HCT116 (cell line): Measurements from ENCODE around the gene GIT1. TPM values are rescaled to one million over a fixed set of nuclear protein-coding genes. Genes with fewer than 3 reads are reported as not detected.
A peak's percentile ranks its signal among the peaks of the same experiment; 100 is the strongest.

Experiments
- ATAC-seq: fragments of 200-7000 bp; cut with Tn5 transposase; 2 replicates; pipeline ENCODE4 v1.9.1; 2020; ENCODE audit warnings: mild to moderate bottlenecking, moderate library complexity
- BruUV-seq: library from RNA; stranded (reverse); fragments of 400-500 nt; replicated peaks from 2 replicates; lab custom pipeline; 2021; lab: Mats Ljungman, UMichigan
- CTCF ChIA-PET: fragments of 300-600 bp; sonication (Branson Sonifier 250); formaldehyde crosslinking; loops from one replicate; lab custom pipeline; 2021; ENCODE audit warnings: antibody characterized with exemption; lab: Charles Lee
- POLR2A ChIA-PET: fragments of 300-600, 350-600 bp; sonication (Branson Sonifier 250); formaldehyde crosslinking; loops from one replicate; lab custom pipeline; 2021; ENCODE audit warnings: antibody characterized with exemption; lab: Charles Lee
- RAD21 ChIA-PET, 2 experiments: fragments of 300-600 bp; sonication (Branson Sonifier 250); formaldehyde crosslinking; loops; one replicate each; lab custom pipeline; 2023; ENCODE audit warnings: low total read pairs in 2 of 2; ENCODE audit not compliant: uncharacterized antibody in 2 of 2, unreplicated experiment in 2 of 2, low non-redundant PET in 1 of 2; lab: Charles Lee
- DNase-seq: peaks from one replicate; pipeline ENCODE4 v3.0.0-alpha.2; 2010; ENCODE audit warnings: low read depth, low spot score
- H2AFZ ChIP-seq: fragments of 200-600 bp; shearing (Covaris generic), sonication (generic); 2 replicates; pipeline ENCODE4 v1.6.1; 2017; ENCODE audit warnings: low read depth, mixed run types, mixed read lengths, antibody characterized with exemption, low read length; ENCODE audit not compliant: poor library complexity, severe bottlenecking
- H3K27ac ChIP-seq: 2 replicates; pipeline ENCODE4 v1.5.1; 2012; ENCODE audit warnings: low read depth, low read length
- H3K27me3 ChIP-seq: fragments of 200-600 bp; sonication (generic); 2 replicates; pipeline ENCODE4 v1.6.1; 2016; ENCODE audit warnings: mixed run types, low read length, mixed read lengths; ENCODE audit not compliant: insufficient read depth
- H3K36me3 ChIP-seq, 2 experiments: fragments of 200-500 bp in 1 of 2; fragments of 200-600 bp in 1 of 2; sonication (Bioruptor generic) in 1 of 2; sonication (generic) in 1 of 2; 2 replicates each; pipeline versions ENCODE4 v1.5.1 to v1.6.1; 2014 to 2016; ENCODE audit warnings: low read length in 2 of 2, inconsistent platforms in 1 of 2, mixed read lengths in 1 of 2, mixed run types in 1 of 2; ENCODE audit not compliant: insufficient read depth in 2 of 2, control insufficient read depth in 1 of 2
- H3K4me1 ChIP-seq, 2 experiments: fragments of 200-600 bp in 1 of 2; sonication (generic) in 1 of 2; 2 replicates each; pipeline versions ENCODE4 v1.5.1 to v1.6.1; 2012 to 2017; ENCODE audit warnings: low read length in 2 of 2, inconsistent platforms in 1 of 2, mild to moderate bottlenecking in 1 of 2, mixed read lengths in 1 of 2, mixed run types in 1 of 2, moderate library complexity in 1 of 2; ENCODE audit not compliant: insufficient read depth in 2 of 2, control insufficient read depth in 1 of 2
- H3K4me2 ChIP-seq: fragments of 200-600 bp; sonication (generic); 2 replicates; pipeline ENCODE4 v1.6.1; 2017; ENCODE audit warnings: mixed run types, low read length, mixed read lengths
- H3K4me3 ChIP-seq, 2 experiments: fragments of 200-600 bp in 1 of 2; sonication (generic) in 1 of 2; replicated peaks in 1 of 2; 2 replicates each; pipeline ENCODE4 v1.5.1; 2011 to 2016; ENCODE audit warnings: low read length in 2 of 2, control low read depth in 1 of 2, low read depth in 1 of 2, mild to moderate bottlenecking in 1 of 2, mixed read lengths in 1 of 2, mixed run types in 1 of 2
- H3K79me2 ChIP-seq: fragments of 200-600 bp; sonication (generic); 2 replicates; pipeline ENCODE4 v1.6.1; 2017; ENCODE audit warnings: mild to moderate bottlenecking, mixed run types, low read length, moderate library complexity, mixed read lengths; ENCODE audit not compliant: insufficient read depth
- H3K9ac ChIP-seq: fragments of 200-600 bp; sonication (generic); 2 replicates; pipeline ENCODE4 v1.6.1; 2016; ENCODE audit warnings: low read length, mixed read lengths
- H3K9me2 ChIP-seq: fragments of 200-600 bp; sonication (generic), shearing (Covaris generic); 2 replicates; pipeline ENCODE4 v1.6.1; 2017; ENCODE audit warnings: mixed run types, mild to moderate bottlenecking, moderate library complexity; ENCODE audit not compliant: insufficient read depth
- H3K9me3 ChIP-seq, 2 experiments: fragments of 200-500 bp in 1 of 2; fragments of 200-600 bp in 1 of 2; sonication (Bioruptor generic) in 1 of 2; sonication (generic) in 1 of 2; 2 replicates each; pipeline ENCODE4 v1.6.1; 2014 to 2017; ENCODE audit warnings: low read length in 2 of 2, mixed read lengths in 2 of 2, inconsistent platforms in 1 of 2, low read depth in 1 of 2, mild to moderate bottlenecking in 1 of 2, mixed run types in 1 of 2, moderate library complexity in 1 of 2; ENCODE audit not compliant: control insufficient read depth in 1 of 2, insufficient read depth in 1 of 2
- H4K20me1 ChIP-seq: fragments of 200-600 bp; sonication (generic), shearing (Covaris generic); 2 replicates; pipeline ENCODE4 v1.6.1; 2017; ENCODE audit warnings: mixed run types, mild to moderate bottlenecking, moderate library complexity; ENCODE audit not compliant: insufficient read depth
- CTCF ChIP-seq, 3 experiments: fragments of 200-600 bp in 1 of 3; sonication (generic) in 1 of 3; IDR thresholded peaks in 2 of 3; conservative IDR thresholded peaks in 1 of 3; 2 replicates each; pipeline ENCODE4 v1.5.1; 2012 to 2017; ENCODE audit warnings: low read depth in 2 of 3, low read length in 2 of 3, antibody characterized with exemption in 1 of 3, borderline replicate concordance in 1 of 3, control low read depth in 1 of 3, mild to moderate bottlenecking in 1 of 3, mixed read lengths in 1 of 3, mixed run types in 1 of 3, moderate library complexity in 1 of 3; ENCODE audit not compliant: insufficient read depth in 1 of 3
- EGR1 ChIP-seq: IDR thresholded peaks from 2 replicates; pipeline ENCODE4 v1.6.1; 2012; ENCODE audit warnings: low read depth
- EZH2 ChIP-seq: fragments of 200-600 bp; sonication (generic); IDR thresholded peaks from 2 replicates; pipeline ENCODE4 v1.6.1; 2017; ENCODE audit warnings: antibody characterized with exemption, mixed run types
- FOSL1 ChIP-seq: IDR thresholded peaks from 2 replicates; pipeline ENCODE4 v1.6.1; 2012; ENCODE audit warnings: low read depth
- MAX ChIP-seq: IDR thresholded peaks from 2 replicates; pipeline ENCODE4 v1.6.1; 2012
- POLR2AphosphoS5 ChIP-seq: IDR thresholded peaks from 2 replicates; pipeline ENCODE4 v1.6.1; 2011; ENCODE audit warnings: mild to moderate bottlenecking, low read depth, low read length, moderate library complexity
- RAD21 ChIP-seq: IDR thresholded peaks from 2 replicates; pipeline ENCODE4 v1.6.1; 2012; ENCODE audit warnings: low read depth, mild to moderate bottlenecking
- ZBTB33 ChIP-seq: IDR thresholded peaks from 2 replicates; pipeline ENCODE4 v1.6.1; 2011; ENCODE audit warnings: mild to moderate bottlenecking, low read length, moderate library complexity; ENCODE audit not compliant: insufficient replicate concordance; ENCODE audit errors: extremely low read depth
- ZFX ChIP-seq: fragments of 450-650 bp; IDR thresholded peaks from 2 replicates; pipeline ENCODE4 v1.6.1; 2017
- intact Hi-C: fragments of 100-400 bp; cut with micrococcal nuclease; formaldehyde crosslinking; loops from 2 replicates; pipeline ENCODE4 v1.10.0; 2022
- total RNA-seq: library from RNA; stranded (reverse); gene quantifications from one replicate; pipeline ENCODE4 v1.2.1, GENCODE V29; 2021; ENCODE audit not compliant: unreplicated experiment

GIT1 gene
- total RNA-seq, 1 experiment from 2014 or later: 76.5 TPM

- peaks cover 39% of the 10 kb centered on the region for H3K79me2 ChIP-seq
- H3K4me3 ChIP-seq: no peak overlapping the region
- no peaks in the 10 kb centered on the region for H3K9me2 ChIP-seq
- 0 out of 2 replicates have a peak overlapping the region, but pooled peaks have one; percentile 37 for H3K27ac ChIP-seq
- H3K4me1 ChIP-seq: peaks cover 5 to 36% of the 10 kb centered on the region in 2 experiments; a peak in 3 of 4 replicates
- H4K20me1 ChIP-seq: no peaks in the 10 kb centered on the region
- no peak overlapping the region for H2AFZ ChIP-seq
- ChIA-PET POLR2A (interaction anchor here (2.0 kb wide), 1 partner anchor 11 kb away, joined by 6 read pairs; the partner anchor contains the start of gene ANKRD13B), RAD21 (interaction anchor here (0.6 to 1.0 kb wide), 3 partner anchors 10 to 460 kb away, joined by 3 to 4 read pairs (median 3); no protein-coding TSS in a partner anchor)
- ATAC-seq (no peak), DNase-seq (no peak)
- H3K4me2 ChIP-seq: no peak overlapping the region
- no TSS peak for BruUV-seq
- H3K9ac ChIP-seq: no peak overlapping the region
- no peak for TF ChIP-seq POLR2AphosphoS5
- TF ChIP-seq FOSL1: no peak
- no peak for TF ChIP-seq EGR1
- TF ChIP-seq, all 23 proteins: peak for 0
- H3K9me3 ChIP-seq: no peaks in the 10 kb centered on the region
- CTCF ChIA-PET: interaction anchor here (2.0 to 6.0 kb wide), 4 partner anchors 10 to 511 kb away, joined by 7 to 38 read pairs (median 12); partner anchors contain the start of gene ANKRD13B
- peaks cover 6 to 10% of the 10 kb centered on the region in 2 experiments; a peak in 2 of 4 replicates for H3K36me3 ChIP-seq
- intact Hi-C loops: no loop called here
- no peaks in the 10 kb centered on the region for H3K27me3 ChIP-seq
Measured at GRCh38 chr17:29581583-29582253, 7.7 kb downstream of the GIT1 start.

- Histone ChIP-seq H4K20me1 (no peaks in the 10 kb centered on the region), H3K4me3 (no peak overlapping the region), H3K27ac (peak overlapping the region; percentile 37), H3K9ac (peak overlapping the region; percentile 29; the same call in 1 of the 2 replicates), H2AFZ (no peak overlapping the region), H3K9me2 (no peaks in the 10 kb centered on the region), H3K4me1 (peaks cover 5 to 26% of the 10 kb centered on the region in 2 experiments; a peak in 3 of 4 replicates), H3K4me2 (no peak overlapping the region; the same call in 1 of the 2 replicates), H3K27me3 (no peaks in the 10 kb centered on the region), H3K36me3 (peaks cover 9 to 10% of the 10 kb centered on the region in 2 experiments; a peak in 2 of 4 replicates), H3K9me3 (no peaks in the 10 kb centered on the region), H3K79me2 (peaks cover 23% of the 10 kb centered on the region; the same call in 1 of the 2 replicates)
- intact Hi-C loops: loop anchor here (1.0 kb wide), 3 partner anchors 38 to 351 kb away; no protein-coding TSS in a partner anchor
- ChIA-PET RAD21 (interaction anchor here in 1 of 2 experiments (0.7 to 1.0 kb wide), 2 partner anchors 224 to 352 kb away, joined by 4 read pairs; no protein-coding TSS in a partner anchor), CTCF (interaction anchor here (0.9 to 6.0 kb wide), 7 partner anchors 11 to 513 kb away, joined by 3 to 38 read pairs (median 7); partner anchors contain the start of gene ANKRD13B), POLR2A (interaction anchor here (2.0 kb wide), 1 partner anchor 12 kb away, joined by 6 read pairs; the partner anchor contains the start of gene ANKRD13B)
- DNase-seq (peak; percentile 67), ATAC-seq (peak; percentile 97)
- TF ChIP-seq EGR1 (no peak), ZBTB33 (no peak), EZH2 (no peak), RAD21 (peak; percentile 95), ZFX (peak; percentile 46; the same call in 1 of the 2 replicates), POLR2AphosphoS5 (no peak), MAX (peak; percentile 94), CTCF (IDR thresholded peaks at IDR 0.05 in 2 of 3, conservative IDR thresholded peaks at IDR 0.05 in 1 of 3; ENCODE audit: borderline replicate concordance in 1 of 3, insufficient read depth in 1 of 3, low read depth in 2 of 3, low read length in 2 of 3) (peak; percentile 88)
- no TSS peak for BruUV-seq
Measured at GRCh38 chr17:29579866-29580771, 9.3 kb downstream of the GIT1 start.
